ENCODE measurements around the gene ZNF362.
A peak's percentile ranks its signal among the peaks of the same experiment; 100 is the strongest.

ZNF362 gene

GRCh38 chr1:33330361-33330890 lies 74.1 kb downstream of the ZNF362 start:
- no peak for DNase-seq

- DNase-seq, result no peak
Observed at GRCh38 chr1:33330906-33331305, 74.6 kb downstream of the ZNF362 start.

GRCh38 chr1:33331444-33332356 lies 75.4 kb downstream of the ZNF362 start:
- no peak for DNase-seq

- no peak for DNase-seq
Observed at GRCh38 chr1:33332357-33332789, 76.1 kb downstream of the ZNF362 start.

GRCh38 chr1:33332881-33333280 lies 76.6 kb downstream of the ZNF362 start:
- DNase-seq, result no peak

- DNase-seq, result no peak
Observed at GRCh38 chr1:33334081-33334552, 77.8 kb downstream of the ZNF362 start.

- DNase-seq, result no peak
Observed at GRCh38 chr1:33335020-33335419, 78.7 kb downstream of the ZNF362 start.

GRCh38 chr1:33336580-33336979 lies 80.3 kb downstream of the ZNF362 start:
- DNase-seq, result no peak

GRCh38 chr1:33337441-33337840 lies 81.1 kb downstream of the ZNF362 start:
- no peak for DNase-seq

GRCh38 chr1:33338048-33338439 lies 81.8 kb downstream of the ZNF362 start:
- no peak for DNase-seq

- DNase-seq, result no peak
Observed at GRCh38 chr1:33338440-33339211, 82.3 kb downstream of the ZNF362 start.

GRCh38 chr1:33339413-33339812 lies 83.1 kb downstream of the ZNF362 start:
- DNase-seq, result no peak

- no peak for DNase-seq
Observed at GRCh38 chr1:33341190-33341589, 84.9 kb downstream of the ZNF362 start.

- DNase-seq, result peak; percentile 88
Observed at GRCh38 chr1:33342041-33342723, 85.9 kb downstream of the ZNF362 start.

GRCh38 chr1:33343539-33343938 lies 87.2 kb downstream of the ZNF362 start:
- no peak for DNase-seq

GRCh38 chr1:33344896-33345560 lies 88.7 kb downstream of the ZNF362 start:
- DNase-seq, result no peak

- DNase-seq, result no peak
Observed at GRCh38 chr1:33346533-33346926, 90.2 kb downstream of the ZNF362 start.

GRCh38 chr1:33346927-33347649 lies 90.8 kb downstream of the ZNF362 start:
- no peak for DNase-seq

- DNase-seq, result peak; percentile 18
Observed at GRCh38 chr1:33347650-33347992, 91.3 kb downstream of the ZNF362 start.

GRCh38 chr1:33348194-33348593 lies 91.9 kb downstream of the ZNF362 start:
- no peak for DNase-seq

- no peak for DNase-seq
Observed at GRCh38 chr1:33348676-33349080, 92.4 kb downstream of the ZNF362 start.

Measured in DMS79 (cell line).